ENCODE results near the gene DLX4.
A peak's percentile ranks its signal among the peaks of the same experiment; 100 is the strongest.

DNA sequence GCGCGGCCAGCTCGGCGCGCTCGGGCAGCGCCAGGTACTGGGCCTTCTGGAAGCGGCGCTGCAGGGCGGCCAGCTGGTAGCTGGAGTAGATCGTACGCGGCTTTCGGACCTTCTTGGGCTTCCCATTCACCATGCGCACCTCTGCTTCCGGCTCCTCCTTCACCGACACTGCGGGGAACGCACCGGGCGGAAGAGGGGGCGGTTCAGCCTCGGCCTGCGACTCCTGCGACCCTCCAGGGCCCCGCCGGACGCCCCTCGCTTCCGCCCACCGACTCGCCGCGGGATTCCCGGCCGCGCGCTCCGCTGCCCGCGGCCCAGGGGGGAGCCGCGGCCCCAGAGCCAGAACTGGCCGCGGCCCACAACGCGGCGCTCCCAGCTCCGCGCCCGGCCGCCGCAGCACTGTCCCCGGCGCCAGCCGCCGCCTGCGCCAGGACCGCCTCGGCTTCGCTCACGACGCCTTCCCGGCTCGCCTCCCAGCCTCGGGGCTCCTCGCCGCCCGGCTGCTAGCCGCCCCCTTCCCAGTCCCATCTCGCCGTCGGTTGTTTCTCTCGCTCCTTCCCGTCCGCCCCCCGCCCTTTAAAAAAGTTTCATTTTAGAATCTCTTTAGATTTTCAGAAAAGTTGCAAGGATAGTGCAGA is 24.6 kb downstream of the DLX4 start:
- no peak for TF ChIP-seq MXI1 (conservative IDR thresholded peaks at IDR 0.05; ENCODE audit: poor library complexity, severe bottlenecking)
- TF ChIP-seq, protein P1, sequence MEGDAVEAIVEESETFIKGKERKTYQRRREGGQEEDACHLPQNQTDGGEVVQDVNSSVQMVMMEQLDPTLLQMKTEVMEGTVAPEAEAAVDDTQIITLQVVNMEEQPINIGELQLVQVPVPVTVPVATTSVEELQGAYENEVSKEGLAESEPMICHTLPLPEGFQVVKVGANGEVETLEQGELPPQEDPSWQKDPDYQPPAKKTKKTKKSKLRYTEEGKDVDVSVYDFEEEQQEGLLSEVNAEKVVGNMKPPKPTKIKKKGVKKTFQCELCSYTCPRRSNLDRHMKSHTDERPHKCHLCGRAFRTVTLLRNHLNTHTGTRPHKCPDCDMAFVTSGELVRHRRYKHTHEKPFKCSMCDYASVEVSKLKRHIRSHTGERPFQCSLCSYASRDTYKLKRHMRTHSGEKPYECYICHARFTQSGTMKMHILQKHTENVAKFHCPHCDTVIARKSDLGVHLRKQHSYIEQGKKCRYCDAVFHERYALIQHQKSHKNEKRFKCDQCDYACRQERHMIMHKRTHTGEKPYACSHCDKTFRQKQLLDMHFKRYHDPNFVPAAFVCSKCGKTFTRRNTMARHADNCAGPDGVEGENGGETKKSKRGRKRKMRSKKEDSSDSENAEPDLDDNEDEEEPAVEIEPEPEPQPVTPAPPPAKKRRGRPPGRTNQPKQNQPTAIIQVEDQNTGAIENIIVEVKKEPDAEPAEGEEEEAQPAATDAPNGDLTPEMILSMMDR (IDR thresholded peaks at IDR 0.05; ENCODE audit: poor library complexity, severe bottlenecking), result no peak
- TF ChIP-seq SMC3 (conservative IDR thresholded peaks at IDR 0.05; ENCODE audit: poor library complexity), result no peak
- TF ChIP-seq EP300 (conservative IDR thresholded peaks at IDR 0.05; ENCODE audit: poor library complexity, severe bottlenecking), result no peak
- TF ChIP-seq, protein P2, sequence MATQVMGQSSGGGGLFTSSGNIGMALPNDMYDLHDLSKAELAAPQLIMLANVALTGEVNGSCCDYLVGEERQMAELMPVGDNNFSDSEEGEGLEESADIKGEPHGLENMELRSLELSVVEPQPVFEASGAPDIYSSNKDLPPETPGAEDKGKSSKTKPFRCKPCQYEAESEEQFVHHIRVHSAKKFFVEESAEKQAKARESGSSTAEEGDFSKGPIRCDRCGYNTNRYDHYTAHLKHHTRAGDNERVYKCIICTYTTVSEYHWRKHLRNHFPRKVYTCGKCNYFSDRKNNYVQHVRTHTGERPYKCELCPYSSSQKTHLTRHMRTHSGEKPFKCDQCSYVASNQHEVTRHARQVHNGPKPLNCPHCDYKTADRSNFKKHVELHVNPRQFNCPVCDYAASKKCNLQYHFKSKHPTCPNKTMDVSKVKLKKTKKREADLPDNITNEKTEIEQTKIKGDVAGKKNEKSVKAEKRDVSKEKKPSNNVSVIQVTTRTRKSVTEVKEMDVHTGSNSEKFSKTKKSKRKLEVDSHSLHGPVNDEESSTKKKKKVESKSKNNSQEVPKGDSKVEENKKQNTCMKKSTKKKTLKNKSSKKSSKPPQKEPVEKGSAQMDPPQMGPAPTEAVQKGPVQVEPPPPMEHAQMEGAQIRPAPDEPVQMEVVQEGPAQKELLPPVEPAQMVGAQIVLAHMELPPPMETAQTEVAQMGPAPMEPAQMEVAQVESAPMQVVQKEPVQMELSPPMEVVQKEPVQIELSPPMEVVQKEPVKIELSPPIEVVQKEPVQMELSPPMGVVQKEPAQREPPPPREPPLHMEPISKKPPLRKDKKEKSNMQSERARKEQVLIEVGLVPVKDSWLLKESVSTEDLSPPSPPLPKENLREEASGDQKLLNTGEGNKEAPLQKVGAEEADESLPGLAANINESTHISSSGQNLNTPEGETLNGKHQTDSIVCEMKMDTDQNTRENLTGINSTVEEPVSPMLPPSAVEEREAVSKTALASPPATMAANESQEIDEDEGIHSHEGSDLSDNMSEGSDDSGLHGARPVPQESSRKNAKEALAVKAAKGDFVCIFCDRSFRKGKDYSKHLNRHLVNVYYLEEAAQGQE (IDR thresholded peaks at IDR 0.05; ENCODE audit: borderline replicate concordance), result no peak
- no peak for TF ChIP-seq POLR2AphosphoS5 (IDR thresholded peaks at IDR 0.05)
- peak; percentile 32 for TF ChIP-seq EZH2 (IDR thresholded peaks at IDR 0.05; ENCODE audit: borderline replicate concordance, insufficient read depth, low read length, poor library complexity, severe bottlenecking)
- TF ChIP-seq TAF1 (IDR thresholded peaks at IDR 0.05; ENCODE audit: low read depth), result no peak
